Measurements from ENCODE around the gene C11orf71.

DNA sequence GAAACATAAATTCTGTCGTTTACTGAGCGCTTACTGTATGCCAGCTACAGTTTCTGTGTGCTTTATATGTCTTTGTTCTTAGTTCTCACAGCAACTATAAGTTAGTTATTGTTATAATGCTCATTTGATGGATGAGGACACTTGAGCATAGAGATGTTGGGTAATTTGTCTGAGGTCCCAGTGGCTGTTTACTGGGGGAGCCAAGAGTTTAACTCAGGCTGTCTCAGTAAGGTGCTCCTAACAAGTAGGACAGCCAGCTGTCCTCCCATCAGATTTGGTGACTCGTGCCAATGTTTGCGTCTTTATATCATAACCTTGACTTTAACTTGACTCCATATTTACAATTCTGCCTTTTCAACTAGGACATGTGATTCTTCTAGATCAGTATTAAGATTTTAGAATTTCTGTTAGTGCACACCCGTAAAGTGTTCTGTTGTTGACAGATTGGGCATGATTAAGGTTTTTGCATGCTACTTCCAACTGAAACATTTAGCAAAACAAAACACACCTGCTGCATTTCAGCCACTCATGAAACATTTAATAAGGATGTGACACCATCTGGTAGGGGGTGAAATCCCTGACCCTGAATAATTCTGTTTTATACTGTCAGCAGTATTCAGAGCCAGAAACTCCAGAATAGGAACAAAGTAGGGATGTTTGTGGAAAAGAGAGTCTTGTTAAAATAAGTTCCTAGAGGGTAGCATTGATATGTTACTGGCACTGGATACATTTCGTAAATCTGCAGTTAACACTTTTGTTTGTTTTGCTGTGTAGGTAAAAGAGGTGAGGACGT is 40.9 kb upstream of the C11orf71 start:
- TF ChIP-seq POLR2AphosphoS5 (IDR thresholded peaks at IDR 0.05): no peak
- no peak for TF ChIP-seq POLR2A (IDR thresholded peaks at IDR 0.05)
